GM21526 (cell line): ENCODE data around the gene KRTAP5-6.

Experiments used
- ATAC-seq: cut with Tn5 transposase; IDR thresholded peaks from one replicate; pipeline ENCODE4 v1.9.1; 2021; ENCODE audit warnings: moderate library complexity; ENCODE audit not compliant: unreplicated experiment, low FRiP score

Gene KRTAP5-6

GRCh38 chr11:1701091-1701807 is 4.3 kb downstream of the KRTAP5-6 start:
- no peak for ATAC-seq

DNA sequence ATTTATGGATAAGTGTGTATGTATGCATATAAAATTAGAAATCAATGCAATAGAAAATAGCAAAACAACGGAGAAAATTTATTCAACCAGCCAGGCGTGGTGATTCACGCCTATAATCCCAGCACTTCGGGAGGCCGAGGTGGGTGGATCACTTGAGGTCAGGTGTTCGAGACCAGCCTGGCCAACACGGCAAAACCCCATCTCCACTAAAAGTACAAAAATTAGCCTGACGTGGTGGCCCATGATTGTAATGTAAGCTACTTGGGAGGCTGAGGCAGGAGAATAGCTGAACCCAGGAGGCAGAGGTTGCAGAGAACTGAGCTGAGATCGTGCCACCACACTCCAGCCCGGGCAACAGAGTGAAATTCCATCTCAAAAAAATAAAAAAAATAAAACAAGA is 5.5 kb downstream of the KRTAP5-6 start:
- ATAC-seq, result no peak

DNA sequence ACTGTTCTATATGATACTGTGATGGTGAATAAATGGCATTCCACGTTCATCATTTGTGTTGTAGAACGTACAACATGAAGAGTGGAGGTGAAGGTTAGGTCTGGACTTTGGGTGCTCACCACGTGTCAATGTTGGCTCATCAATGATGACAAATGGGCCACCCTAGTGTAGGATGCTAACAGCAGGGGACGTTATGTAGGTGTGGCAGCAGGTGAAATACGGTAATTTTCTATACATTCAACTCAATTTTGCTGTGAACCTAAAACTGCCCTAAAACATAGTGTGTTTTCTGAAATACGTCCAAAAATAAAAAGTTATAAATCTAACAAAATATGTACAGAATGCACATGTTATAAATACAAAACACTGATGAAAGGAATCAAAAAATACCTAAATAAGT is 6.2 kb downstream of the KRTAP5-6 start:
- ATAC-seq, result no peak

- ATAC-seq, result no peak
These were observed 8.4 kb downstream of the KRTAP5-6 start for GRCh38 chr11:1705126-1706052.

GRCh38 chr11:1706634-1707400 is 9.8 kb downstream of the KRTAP5-6 start:
- no peak for ATAC-seq

DNA sequence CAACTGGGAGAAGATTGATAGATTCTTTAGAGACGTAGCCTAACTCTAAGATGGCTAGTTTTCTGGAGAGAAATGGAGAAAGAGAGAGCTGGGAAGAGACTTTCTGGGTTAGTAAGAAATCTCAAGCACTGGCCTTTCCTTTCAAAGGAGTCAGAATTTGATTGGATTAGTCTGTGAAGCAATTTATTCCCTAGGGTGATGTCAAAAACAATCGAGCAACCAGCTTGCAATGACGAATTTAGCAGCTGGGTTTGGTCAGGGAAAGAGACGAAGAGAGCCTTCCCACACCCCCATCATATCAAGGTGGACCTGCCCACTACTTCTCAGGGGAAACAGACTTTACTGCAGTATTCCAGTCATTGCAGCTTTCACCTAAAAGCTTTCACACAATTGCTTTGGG is 10.8 kb downstream of the KRTAP5-6 start:
- ATAC-seq, result no peak

GRCh38 chr11:1708716-1709115 is 11.7 kb downstream of the KRTAP5-6 start:
- ATAC-seq, result no peak

GRCh38 chr11:1714908-1715885 is 18.2 kb downstream of the KRTAP5-6 start:
- ATAC-seq, result no peak

GRCh38 chr11:1717745-1718144 is 20.8 kb downstream of the KRTAP5-6 start:
- ATAC-seq, result no peak

DNA sequence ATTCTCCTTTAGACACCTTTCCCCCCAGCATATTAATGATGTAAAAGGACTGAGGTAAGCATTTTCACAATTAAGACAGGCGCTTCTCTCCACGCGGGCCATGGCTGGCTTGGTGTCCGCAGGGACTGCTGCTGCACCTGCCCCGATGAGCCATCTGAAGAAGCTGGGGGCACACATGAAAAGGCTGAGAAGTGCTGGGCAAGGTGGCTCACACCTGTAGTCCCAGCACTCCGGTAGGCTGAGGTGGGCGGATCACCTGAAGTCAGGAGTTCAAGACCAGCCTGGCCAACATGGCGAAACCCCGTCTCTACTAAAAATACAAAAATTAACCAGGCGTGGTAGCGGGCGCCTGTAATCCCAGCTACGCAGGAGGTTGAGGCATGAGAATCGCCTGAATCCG is 21.3 kb downstream of the KRTAP5-6 start:
- ATAC-seq, result no peak

DNA sequence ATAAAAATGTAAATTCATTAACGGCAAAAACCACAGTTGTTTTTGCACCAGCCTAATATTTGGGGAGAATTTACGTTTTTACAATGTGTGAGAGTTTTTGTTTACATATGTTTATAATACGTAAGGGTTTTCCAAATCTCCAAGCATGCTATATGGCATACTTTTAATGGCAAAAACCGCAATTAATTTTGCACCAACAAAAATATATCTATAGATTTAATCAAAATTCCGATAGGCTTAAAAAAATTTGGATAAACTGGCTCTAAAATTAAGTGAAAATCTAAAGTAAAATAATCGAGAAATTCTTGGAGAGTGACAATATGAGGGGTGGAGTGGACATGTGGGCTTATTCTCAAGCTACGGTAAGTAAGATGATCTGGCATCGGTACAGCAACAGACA is 22.8 kb downstream of the KRTAP5-6 start:
- no peak for ATAC-seq

DNA sequence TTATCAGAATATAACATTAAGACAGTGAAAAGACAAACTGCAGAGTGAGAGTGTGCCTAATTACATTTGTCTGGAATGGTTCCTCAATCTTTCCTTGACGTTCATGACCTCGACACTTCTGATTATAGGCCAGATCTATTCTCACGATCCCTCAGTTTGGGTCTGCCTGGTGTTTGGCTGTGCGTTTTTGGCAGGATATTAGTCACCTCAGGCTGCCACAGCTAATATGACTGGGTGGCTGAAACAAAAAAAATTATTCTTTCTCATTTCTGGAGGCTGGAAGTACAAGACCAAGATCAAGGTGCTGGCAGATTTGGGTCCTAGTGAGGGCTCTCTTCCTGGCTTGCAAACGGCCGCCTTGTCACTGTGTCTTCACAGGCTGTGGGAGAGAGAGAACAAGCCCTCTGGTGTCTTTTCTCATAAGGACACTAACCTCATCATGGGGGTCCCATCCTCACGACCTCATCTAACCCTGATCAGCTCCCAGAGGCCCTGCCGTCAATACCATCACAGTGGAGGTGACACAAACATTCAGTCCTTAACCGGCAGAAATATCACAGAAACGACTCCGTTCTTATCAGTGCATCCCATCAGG is 30.2 kb downstream of the KRTAP5-6 start:
- no peak for ATAC-seq

DNA sequence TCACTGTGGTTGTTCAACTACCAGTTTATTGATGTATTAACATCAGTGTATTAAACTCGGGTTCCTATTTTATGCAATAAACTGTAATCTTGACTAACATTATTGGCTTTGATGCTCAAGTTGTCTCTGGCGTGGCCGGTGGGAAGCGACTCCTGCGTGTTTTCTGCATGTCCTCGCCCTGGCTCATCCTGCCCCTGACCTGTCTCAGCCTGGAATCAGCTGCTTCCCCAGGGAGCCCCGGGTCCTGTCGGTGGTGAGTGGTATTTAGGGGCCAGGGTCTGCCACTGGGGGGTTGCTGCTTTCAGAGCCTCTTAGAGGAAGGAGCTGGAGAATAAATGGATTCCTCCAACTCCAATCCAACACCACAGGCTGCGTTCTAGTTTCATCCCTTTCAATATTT is 30.9 kb downstream of the KRTAP5-6 start:
- ATAC-seq, result no peak

DNA sequence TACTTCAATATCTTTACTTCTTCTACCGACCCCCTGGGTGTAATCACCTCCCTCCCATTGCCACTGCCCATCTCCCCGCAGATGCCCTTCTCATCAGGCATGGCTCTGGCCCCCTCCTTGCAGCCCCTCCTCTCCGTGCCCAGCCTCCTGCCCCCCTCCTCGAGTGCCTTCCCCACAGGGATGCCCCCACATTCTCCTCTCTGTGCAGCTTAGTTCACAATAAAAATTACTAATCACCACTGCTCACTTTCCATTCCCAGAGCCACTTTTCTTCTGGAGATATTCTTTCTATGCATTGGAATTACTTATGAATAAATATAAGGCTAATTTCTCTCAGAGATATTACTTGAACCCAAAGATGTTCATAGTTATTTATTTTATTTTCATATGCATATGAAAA is 31.3 kb downstream of the KRTAP5-6 start:
- ATAC-seq, result no peak

- ATAC-seq, result no peak
These were observed 32.1 kb downstream of the KRTAP5-6 start for GRCh38 chr11:1728931-1729691.

DNA sequence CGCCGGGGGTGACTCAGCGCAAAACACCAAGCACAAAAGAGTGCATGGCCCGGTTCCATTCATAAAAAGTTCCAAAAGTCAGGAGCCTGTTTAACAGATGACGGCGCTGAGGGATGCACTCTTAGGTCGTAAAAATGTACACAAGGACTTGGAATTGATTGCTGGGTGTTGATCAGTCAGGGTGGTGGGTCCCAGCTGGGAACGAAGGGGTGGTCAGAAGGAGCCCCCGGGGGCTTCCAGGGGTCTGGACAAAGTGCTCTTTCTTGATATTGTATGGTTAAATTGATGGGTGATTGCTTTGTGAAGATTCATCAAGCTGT is 32.7 kb downstream of the KRTAP5-6 start:
- no peak for ATAC-seq

DNA sequence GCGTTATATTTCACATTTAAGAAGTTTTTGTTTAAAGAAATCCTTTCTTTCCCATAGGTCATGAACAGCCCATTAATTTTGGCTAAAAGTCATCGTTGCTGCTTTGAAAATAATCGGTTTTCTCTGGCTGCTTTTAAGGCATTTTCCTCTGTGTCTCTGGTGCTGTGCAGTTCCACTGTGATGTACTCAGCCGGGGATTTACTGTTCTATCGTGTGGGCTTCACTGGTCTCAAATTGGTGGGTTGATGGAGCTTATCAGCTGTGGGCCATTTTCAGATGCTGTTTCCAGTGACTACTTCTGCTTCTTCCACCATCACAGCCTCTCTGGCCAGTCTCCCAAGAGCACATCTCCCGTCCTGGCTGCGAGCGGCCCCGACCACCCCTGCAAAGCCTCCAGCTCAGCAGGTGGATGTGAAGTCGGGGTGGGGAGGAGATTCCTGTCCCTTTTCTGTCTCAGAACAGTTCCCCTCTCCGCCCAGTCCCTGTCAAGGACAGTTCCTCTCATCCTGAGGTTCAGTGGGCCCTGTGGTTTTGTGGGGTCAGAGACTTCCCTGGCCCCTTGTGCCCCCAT is 33.1 kb downstream of the KRTAP5-6 start:
- no peak for ATAC-seq

GRCh38 chr11:1731451-1732059 is 34.6 kb downstream of the KRTAP5-6 start:
- ATAC-seq, result no peak
